Adrenal gland (tissue), 5 donors: ENCODE measurements around the gene CHDH.

Experiments
- POLR2A ChIP-seq, 2 donors: fragments of 450-650 bp; IDR thresholded peaks; one replicate each; pipeline ENCODE4 v1.6.1; 2017; ENCODE audit warnings: antibody characterized with exemption in 2 of 2, mild to moderate bottlenecking in 2 of 2, moderate library complexity in 1 of 2
- TF ChIP-seq, protein P1 (sequence below), 6 experiments: fragments of 450-650 bp in 4 of 6; fragments of 200-600 bp in 2 of 6; sonication (generic) in 1 of 6; IDR thresholded peaks; 1 replicate in 5 of 6; 2 replicates in 1 of 6; pipeline versions ENCODE4 v1.5.1 to v1.8.0; 2016 to 2021; ENCODE audit warnings: antibody characterized with exemption in 6 of 6, mild to moderate bottlenecking in 2 of 6, moderate library complexity in 1 of 6
- donor health status: DM: no; HTN: no; CAD: no.

DNA sequence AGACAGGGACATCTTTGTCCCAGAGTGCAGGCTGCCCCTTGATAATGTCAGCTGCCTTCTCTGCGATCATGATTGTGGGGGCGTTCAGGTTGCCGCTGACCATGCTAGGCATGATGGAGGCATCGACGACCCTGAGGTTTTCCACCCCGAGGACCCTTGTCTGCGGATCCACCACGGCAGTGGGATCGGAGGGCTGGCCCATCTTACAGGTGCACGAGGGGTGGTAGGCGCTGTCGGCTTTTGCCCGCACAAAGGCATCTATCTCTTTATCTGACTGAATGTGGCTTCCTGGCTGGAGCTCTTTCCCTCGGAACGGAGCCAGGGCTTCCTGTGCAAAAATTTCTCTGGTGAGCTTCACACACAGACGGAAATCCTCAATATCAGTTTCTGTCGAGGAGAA, 28.4 kb downstream of the CHDH start:
- TF ChIP-seq, protein P1, sequence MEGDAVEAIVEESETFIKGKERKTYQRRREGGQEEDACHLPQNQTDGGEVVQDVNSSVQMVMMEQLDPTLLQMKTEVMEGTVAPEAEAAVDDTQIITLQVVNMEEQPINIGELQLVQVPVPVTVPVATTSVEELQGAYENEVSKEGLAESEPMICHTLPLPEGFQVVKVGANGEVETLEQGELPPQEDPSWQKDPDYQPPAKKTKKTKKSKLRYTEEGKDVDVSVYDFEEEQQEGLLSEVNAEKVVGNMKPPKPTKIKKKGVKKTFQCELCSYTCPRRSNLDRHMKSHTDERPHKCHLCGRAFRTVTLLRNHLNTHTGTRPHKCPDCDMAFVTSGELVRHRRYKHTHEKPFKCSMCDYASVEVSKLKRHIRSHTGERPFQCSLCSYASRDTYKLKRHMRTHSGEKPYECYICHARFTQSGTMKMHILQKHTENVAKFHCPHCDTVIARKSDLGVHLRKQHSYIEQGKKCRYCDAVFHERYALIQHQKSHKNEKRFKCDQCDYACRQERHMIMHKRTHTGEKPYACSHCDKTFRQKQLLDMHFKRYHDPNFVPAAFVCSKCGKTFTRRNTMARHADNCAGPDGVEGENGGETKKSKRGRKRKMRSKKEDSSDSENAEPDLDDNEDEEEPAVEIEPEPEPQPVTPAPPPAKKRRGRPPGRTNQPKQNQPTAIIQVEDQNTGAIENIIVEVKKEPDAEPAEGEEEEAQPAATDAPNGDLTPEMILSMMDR (IDR thresholded peaks at IDR 0.05), result no peak
- TF ChIP-seq POLR2A (IDR thresholded peaks at IDR 0.05), result no peak
